ENCODE measurements around the gene LCN15.
"Not testable (repeated sequence)": the region's sequence is repeated elsewhere in the genome, so short reads cannot be mapped to it uniquely, and the experiment has no call there.

The LCN15 gene

GRCh38 chr9:136794281-136794999 is 30.1 kb upstream of the LCN15 start:
- no peak for DNase-seq (ENCODE audit: low read depth)

- no peak for DNase-seq (ENCODE audit: low read depth)
Observed at GRCh38 chr9:136793086-136793946, 29.0 kb upstream of the LCN15 start.

GRCh38 chr9:136792321-136793085 is 28.2 kb upstream of the LCN15 start:
- DNase-seq (ENCODE audit: low read depth): no peak

- peak; percentile 52 for DNase-seq (ENCODE audit: low read depth)
Observed at GRCh38 chr9:136791516-136792276, 27.4 kb upstream of the LCN15 start.

- peak; percentile 100 for DNase-seq (ENCODE audit: low read depth)
Observed at GRCh38 chr9:136790640-136791515, 26.6 kb upstream of the LCN15 start, which contains the start of gene TMEM141. TMEM141 (plus strand) TSS chr9:136791344; CDS start chr9:136791371, 27 bp downstream.

GRCh38 chr9:136789523-136789937 is 25.2 kb upstream of the LCN15 start:
- DNase-seq (ENCODE audit: low read depth): no peak

GRCh38 chr9:136788644-136789522 is 24.6 kb upstream of the LCN15 start:
- DNase-seq (ENCODE audit: low read depth): not testable (repeated sequence)

GRCh38 chr9:136787690-136788400 is 23.5 kb upstream of the LCN15 start:
- DNase-seq (ENCODE audit: low read depth): peak; percentile 64

- DNase-seq (ENCODE audit: low read depth): not testable (repeated sequence)
Observed at GRCh38 chr9:136786983-136787382, 22.7 kb upstream of the LCN15 start.

- no peak for DNase-seq (ENCODE audit: low read depth)
Observed at GRCh38 chr9:136786451-136786850, 22.1 kb upstream of the LCN15 start.

GRCh38 chr9:136785565-136786355 is 21.4 kb upstream of the LCN15 start:
- DNase-seq (ENCODE audit: low read depth): not testable (repeated sequence)

- no peak for DNase-seq (ENCODE audit: low read depth)
Observed at GRCh38 chr9:136784997-136785361, 20.7 kb upstream of the LCN15 start.

GRCh38 chr9:136784249-136784996 is 20.1 kb upstream of the LCN15 start:
- DNase-seq (ENCODE audit: low read depth): no peak

GRCh38 chr9:136782452-136782851 is 18.1 kb upstream of the LCN15 start:
- no peak for DNase-seq (ENCODE audit: low read depth)

- no peak for DNase-seq (ENCODE audit: low read depth)
Observed at GRCh38 chr9:136779808-136780207, 15.5 kb upstream of the LCN15 start.

GRCh38 chr9:136777359-136777758 is 13.0 kb upstream of the LCN15 start:
- DNase-seq (ENCODE audit: low read depth): no peak

- DNase-seq (ENCODE audit: low read depth): no peak
Observed at GRCh38 chr9:136776947-136777346, 12.6 kb upstream of the LCN15 start.

All from activated T-cell treated with anti-CD3 and anti-CD28 coated beads for 24 hours (primary cell).